LHCN-M2 (cell line): Measurements from ENCODE around the gene GLB1L2. TPM values are rescaled to one million over a fixed set of nuclear protein-coding genes. Genes with fewer than 3 reads are reported as not detected.
"Not testable (repeated sequence)": the region's sequence is repeated elsewhere in the genome, so short reads cannot be mapped to it uniquely, and the experiment has no call there.

Experiments used
- DNase-seq: peaks from one replicate; pipeline ENCODE4 v3.0.0-alpha.2; 2012; ENCODE audit warnings: low read depth
- polyA plus RNA-seq: library from polyadenylated mRNA; unstranded; fragments of >200 nt; gene quantifications from one replicate; pipeline ENCODE4 v1.2.1, GENCODE V29; 2012; ENCODE audit warnings: missing spikeins
- total RNA-seq: library from RNA; depleted of rRNA; stranded (reverse); fragments of >200 nt; gene quantifications from 2 replicates; pipeline ENCODE4 v1.2.3, GENCODE V29; 2014; rRNA removed

GLB1L2 gene, protein sequence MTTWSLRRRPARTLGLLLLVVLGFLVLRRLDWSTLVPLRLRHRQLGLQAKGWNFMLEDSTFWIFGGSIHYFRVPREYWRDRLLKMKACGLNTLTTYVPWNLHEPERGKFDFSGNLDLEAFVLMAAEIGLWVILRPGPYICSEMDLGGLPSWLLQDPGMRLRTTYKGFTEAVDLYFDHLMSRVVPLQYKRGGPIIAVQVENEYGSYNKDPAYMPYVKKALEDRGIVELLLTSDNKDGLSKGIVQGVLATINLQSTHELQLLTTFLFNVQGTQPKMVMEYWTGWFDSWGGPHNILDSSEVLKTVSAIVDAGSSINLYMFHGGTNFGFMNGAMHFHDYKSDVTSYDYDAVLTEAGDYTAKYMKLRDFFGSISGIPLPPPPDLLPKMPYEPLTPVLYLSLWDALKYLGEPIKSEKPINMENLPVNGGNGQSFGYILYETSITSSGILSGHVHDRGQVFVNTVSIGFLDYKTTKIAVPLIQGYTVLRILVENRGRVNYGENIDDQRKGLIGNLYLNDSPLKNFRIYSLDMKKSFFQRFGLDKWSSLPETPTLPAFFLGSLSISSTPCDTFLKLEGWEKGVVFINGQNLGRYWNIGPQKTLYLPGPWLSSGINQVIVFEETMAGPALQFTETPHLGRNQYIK
- not detected in 2 replicates for total RNA-seq
- not detected for polyA plus RNA-seq

DNA sequence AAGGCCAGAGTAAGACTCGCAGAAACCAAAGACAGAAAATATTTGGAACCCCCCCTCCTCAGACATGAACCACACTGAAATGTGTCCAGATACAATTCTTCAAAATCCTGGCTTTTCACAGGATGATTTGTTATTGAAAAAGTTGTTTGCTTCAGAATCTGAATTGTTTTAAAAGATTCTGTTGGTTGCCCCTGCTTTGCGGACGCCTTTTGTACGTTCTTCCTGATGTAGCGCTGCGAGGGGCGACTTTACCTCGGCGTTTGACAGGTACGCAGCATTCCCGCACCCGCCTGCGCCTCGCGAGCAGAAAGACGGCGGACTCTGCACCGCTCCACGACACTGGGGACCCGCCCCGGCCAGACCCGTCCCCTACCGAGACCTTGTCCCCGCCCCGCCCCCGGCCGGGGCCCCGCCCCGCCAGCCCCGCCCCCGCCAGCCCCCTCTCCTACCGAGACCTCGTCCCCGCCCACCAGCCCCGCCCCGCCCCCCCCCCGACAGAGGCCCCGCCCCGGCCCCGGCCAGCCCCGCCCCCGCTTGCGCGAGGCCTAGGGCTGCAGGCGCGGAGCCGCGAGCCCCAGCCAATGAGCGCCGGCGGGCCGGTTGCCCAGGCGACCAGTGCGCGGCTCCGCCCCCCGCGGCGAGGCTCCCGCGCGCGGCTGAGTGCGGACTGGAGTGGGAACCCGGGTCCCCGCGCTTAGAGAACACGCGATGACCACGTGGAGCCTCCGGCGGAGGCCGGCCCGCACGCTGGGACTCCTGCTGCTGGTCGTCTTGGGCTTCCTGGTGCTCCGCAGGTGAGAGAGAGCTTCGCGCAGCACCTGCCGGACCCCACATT, at the start of gene GLB1L2:
TSS of gene GLB1L2 (plus strand) at position 635 of the 835 bp plus-strand sequence. CDS start at position 709, 74 bp downstream.
- DNase-seq: no peak

DNA sequence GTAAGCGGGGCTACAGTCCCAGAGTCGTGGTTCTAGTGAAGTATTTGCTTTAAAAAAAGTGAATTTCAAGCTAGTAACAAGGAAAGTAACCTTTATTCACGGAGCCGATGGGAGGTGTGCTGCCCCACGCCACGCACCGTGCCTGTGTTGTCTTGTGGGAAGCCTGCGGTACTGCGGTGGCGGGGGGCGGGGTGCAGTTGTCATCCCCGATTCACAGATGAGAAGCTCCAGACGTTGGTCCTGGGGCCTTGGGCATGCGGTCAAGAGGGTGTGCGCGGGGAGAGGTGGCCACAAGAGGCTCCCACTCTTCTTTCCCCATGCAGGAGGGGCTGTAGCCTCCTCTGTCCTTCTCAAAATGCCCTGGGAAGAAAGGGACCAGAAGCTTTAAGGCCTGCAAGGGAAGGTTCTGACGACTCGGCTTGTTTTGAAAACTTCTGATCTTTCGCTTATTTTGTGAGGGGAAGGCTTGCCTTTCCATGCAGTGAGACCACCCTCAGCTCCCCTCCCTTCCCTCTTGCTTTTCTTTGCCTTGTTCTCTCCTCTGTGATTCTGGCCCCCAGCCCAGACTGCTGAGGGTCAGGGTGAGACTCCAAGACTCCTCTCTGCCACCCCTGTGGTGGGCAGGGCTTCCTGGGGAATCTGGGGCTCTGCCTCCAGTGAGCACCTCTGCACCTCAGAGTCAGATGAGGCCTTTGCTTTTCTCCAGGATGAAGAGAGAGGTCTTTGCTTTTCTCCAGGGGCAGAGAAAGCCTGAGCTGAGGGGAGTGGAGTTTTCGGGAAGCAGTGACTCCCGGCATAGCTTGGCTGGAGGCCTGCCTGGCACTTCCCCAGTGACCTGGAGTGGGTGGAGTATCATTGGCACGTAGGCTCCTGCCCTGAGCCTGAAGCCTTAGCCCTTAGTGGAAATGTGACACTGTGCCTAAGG, 49.4 kb upstream of the GLB1L2 start:
- DNase-seq: no peak

GRCh38 chr11:134283461-134284230, 48.1 kb upstream of the GLB1L2 start:
- DNase-seq: no peak

DNA sequence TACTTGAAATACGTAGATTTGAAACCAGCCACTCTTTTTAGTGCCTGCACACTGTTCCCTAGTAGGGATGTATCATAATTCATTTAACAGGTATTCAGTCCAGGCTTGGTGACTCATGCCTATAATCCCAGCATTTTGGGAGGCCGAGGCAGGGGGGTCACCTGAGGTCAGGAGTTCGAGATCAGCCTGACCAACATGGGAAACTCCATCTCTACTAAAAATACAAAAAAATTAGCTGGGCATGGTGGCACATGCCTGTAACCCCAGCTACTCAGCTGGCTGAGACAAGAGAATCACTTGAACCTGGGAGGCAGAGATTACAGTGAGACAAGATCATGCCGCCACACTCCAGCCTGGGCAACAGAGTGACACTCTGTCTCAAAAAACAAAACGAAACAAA, 47.4 kb upstream of the GLB1L2 start:
- DNase-seq: not testable (repeated sequence)

DNA sequence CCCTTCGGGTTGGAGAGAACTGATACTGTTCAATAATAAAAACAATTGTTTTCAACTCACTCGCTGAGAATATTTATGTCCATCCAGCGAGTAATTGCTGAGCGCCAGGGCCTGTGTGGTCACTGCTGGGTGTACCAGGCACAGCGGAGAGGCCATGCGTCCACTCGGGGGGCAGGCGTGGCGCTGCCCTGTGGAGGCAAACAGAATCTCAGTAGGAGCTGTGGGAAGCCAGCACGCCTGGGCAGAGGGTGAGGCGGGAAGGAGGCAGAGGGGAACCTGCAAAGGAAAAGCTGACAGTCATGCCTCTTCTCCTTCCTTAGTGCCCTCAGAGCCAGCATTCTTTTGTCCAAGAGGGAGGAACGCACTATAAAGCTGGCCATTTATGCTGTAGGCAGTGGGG, 44.2 kb upstream of the GLB1L2 start:
- DNase-seq: no peak

DNA sequence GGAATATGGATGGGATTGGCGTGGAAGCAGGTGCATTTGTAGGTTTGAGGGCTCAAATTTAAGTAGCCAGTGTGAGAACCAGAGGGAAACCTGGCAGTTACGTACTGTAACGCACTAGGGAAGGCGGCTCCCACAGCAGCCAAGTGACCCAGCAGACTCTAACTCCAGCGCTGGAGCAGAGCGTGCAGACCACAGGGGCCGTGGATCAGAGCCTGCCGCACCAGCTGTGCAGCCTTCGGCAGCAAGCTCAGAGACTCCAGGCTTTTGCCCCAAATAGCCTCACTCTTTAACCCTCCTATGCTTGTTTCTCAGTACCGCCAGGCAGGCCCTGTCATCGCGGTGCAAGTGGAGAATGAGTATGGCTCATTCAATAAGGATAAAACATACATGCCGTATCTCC, 43.3 kb upstream of the GLB1L2 start:
- DNase-seq: no peak

DNA sequence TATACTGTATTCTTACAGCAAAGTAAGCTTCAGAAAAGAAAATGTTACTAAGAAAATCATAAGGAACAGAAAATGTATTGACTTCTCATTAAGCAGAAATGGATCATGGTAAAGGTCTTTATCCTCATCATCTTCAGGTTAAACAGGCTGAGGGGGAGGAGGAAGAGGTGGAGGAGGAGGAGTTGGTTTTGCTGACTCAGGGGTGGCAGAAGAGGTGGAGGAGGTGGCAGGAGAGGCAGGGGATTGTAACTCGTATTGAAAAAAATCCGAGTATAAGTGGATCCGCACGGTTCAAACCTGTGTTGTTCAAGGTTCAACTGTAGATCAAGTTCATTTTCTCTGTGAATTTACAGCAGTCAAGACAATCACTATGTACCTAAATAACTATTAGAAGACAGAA, 42.6 kb upstream of the GLB1L2 start:
- no peak for DNase-seq

GRCh38 chr11:134289789-134290188, 42.0 kb upstream of the GLB1L2 start:
- no peak for DNase-seq

DNA sequence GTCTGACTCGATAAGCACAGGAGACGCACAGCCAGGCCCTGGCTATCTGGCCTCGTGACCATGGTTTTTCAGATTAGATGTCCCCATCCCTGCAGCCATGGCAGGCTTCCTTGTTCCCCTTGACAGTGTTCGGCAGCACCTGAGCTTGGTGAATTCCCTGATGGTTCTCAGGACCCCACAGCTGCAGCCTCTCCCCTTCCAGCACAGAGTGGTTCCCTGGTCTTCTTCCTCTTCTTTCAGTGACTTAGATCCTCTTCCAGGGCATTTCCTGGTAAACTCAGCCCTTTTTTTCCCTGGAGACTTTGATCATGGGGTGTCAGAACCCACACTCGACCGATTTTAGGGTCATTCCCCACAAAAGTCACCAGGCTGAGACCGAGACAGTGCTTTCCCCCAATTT, 41.1 kb upstream of the GLB1L2 start:
- DNase-seq: no peak

- no peak for DNase-seq
Measured at GRCh38 chr11:134291196-134291595, 40.6 kb upstream of the GLB1L2 start.

DNA sequence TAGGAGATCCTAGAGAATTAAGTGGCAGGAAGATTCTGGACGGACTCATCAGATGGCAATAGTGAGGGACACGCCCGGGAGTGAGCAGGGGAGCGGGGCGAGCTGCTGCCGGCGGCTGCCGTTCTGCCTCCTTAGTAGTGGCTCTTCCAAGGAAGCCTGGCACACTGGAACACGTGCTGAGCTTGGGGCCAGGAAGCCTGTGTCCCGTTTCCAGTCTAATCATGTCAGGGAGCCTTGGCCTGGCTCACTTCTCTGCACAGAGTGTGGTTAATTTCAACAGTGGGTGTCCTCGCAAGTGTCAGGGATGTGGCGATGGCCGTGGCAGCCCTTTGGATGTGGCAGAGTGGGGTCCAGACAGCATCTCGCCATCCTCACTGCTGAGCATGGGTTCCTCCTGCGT, 39.1 kb upstream of the GLB1L2 start:
- DNase-seq: no peak

DNA sequence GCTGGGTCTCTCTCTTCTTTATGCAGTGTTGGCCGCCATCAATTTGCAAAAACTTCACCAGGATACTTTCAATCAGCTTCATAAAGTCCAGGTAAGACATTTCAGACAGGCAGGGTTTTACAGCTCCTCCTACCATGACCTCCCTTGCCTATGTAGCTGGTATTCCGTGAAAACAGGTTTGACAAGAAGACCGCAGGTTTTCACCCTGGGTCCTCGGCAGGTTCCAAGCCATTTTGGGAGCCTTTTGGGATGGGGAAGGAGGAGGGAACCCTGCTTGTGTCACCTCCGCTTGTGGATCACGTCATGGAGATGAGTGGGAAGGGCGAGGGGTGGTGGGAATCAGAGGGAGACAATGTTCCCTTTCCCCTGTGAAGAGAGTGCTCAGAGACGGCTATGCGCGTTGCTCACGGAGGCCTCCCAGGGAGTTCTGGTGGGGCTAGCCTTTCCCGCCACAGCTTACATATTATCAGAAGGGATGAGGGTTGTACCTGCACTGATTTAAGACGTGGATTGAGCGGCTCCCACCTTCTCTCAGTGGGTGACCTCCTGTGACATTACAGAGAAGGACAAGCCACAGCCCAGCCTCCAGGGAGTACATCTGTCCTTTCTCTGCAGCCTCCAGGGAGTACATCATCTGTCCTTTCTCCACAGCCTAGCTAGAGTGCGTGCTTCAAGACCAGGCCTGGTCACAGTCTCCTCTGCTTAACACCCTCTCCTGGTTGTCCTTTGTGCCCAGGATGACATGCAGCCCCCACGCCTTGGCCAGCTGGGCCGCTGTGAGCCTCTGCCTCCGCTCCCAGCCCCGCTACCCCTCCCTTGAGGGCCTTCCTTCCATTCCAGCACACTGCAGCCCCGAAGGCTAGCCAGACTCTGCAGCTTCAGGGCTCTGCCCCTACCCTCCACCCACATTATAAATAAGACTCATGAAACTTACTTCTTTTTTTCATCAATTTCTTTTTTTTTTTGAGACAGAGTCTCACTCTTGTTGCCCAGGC, 38.4 kb upstream of the GLB1L2 start:
- no peak for DNase-seq

GRCh38 chr11:134294664-134295063, 37.1 kb upstream of the GLB1L2 start:
- no peak for DNase-seq

DNA sequence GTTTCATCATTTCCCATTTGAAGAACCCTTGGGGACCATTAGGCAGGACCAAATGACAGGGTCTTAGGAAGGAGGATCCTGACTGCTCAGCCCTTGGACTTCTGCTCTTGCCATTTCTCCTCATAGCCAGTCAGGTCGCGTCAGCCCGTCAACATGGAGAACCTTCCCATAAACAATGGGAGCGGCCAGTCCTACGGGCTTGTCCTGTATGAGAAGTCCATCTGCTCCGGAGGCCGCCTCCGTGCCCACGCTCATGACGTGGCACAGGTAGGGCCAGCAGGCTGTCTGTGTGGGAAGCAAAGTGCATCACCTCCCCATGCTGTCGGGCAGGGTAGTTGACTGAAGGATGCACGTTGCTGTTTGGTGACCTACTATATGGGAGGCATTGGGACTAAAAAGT, 19.6 kb upstream of the GLB1L2 start:
- DNase-seq: no peak

GRCh38 chr11:134312807-134313206, 19.0 kb upstream of the GLB1L2 start:
- no peak for DNase-seq

DNA sequence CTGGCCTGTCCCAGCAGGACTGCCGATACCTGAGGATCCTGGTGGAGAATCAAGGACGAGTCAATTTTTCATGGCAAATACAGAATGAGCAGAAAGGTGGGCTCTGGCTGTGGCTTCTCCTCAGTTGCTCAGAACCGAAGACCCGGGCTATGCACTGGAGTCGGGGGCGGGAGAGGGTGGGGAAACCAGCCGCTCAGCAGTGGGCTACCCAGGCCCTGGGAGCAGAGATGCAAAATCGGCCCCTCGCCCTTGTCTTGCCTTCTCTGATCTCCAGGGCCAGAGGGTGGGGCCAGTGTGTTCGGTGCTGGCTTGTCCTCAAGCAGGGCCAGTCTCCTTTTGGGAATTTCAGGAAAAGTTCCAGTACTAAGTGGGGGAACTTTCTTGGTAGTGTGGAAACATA, 18.4 kb upstream of the GLB1L2 start:
- no peak for DNase-seq

DNA sequence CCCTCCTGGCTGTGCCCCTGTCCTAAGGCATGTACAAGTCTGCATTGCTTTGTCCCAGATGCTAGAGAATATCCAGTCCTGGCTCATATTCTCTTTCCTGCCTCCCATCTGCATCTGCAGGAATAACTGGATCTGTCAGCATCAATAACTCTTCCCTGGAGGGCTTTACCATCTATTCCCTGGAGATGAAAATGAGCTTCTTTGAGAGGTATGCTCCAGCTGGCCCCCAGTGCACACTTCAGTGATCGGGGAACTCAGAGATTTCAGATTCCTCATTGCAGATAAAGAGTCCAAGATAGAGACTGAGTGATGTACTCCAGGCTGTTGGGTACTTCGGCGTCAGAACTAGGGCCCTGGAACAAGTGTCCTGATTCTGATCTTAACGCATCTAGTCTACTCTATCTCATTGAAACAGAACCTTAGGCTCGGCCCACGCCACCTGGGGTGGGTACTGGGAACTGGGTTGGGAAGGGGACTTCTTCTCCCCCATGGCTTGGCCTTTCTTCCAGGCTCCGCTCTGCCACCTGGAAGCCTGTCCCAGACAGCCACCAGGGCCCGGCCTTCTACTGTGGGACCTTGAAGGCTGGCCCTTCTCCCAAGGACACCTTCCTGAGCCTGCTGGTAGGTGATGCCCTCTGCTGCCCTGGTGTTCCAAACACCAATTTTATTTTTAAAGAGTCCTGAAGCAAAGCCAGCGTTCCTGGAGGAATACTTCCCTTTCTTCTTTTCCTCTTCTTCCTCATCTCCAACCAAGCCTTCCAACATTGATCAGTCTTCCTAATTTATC, 17.8 kb upstream of the GLB1L2 start:
- no peak for DNase-seq

DNA sequence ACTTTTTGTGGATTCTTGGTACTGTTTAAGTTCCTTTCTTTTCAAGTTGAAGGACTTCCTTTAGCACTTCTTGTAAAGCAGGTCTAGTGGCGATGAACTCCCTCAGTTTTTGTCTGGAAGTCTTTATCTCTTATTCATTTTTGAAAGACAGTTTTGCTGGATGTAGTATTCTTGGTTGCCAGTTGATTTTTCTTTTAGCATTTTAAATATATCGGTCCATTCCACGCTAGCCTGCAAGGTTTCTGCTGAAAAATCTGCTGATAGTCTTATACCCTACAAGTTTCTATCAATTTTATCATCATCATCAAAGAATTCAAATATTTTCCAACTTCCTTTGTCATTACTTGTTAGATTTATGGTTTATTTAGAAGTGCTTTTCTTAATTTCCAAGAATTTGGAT, 14.7 kb upstream of the GLB1L2 start:
- no peak for DNase-seq
